A549 (cell line): ENCODE results near the gene ZNHIT2. TPM values are rescaled to one million over a fixed set of nuclear protein-coding genes. Genes with fewer than 3 reads are reported as not detected.

ENCODE experiments used
- ATAC-seq, 2 experiments: fragments of 200-7000 bp in 1 of 2; fragments of >200 bp in 1 of 2; cut with Nextera tagmentation in 1 of 2; cut with Tn5 transposase in 1 of 2; 3 replicates each; pipeline versions ENCODE4 v1.8.0 to v1.9.1; 2018 to 2020; ENCODE audit warnings: mild to moderate bottlenecking in 1 of 2, moderate library complexity in 1 of 2
- CTCF ChIA-PET: fragments of 300-600 bp; sonication (Branson Sonifier 250); formaldehyde crosslinking; extraction: SDS; loops from one replicate; lab custom pipeline; 2021; ENCODE audit warnings: antibody characterized with exemption, inconsistent platforms; lab: Yijun Ruan, JAX
- POLR2A ChIA-PET: fragments of 350-600 bp; formaldehyde crosslinking; extraction: SDS; loops from one replicate; lab custom pipeline; 2021; ENCODE audit warnings: antibody characterized with exemption, inconsistent platforms; lab: Yijun Ruan, JAX
- DNase-seq, 2 experiments: peaks; one replicate each; pipeline versions ENCODE4 v3.0.0 to v3.0.0-alpha.2; 2011 to 2016; ENCODE audit warnings: low read depth in 1 of 2, low spot score in 1 of 2
- FAIRE-seq: peaks from 2 replicates; lab custom pipeline; 2011; peaks lifted over from hg19 to GRCh38; lab: Jason Lieb, UNC
- H3K27ac ChIP-seq, 2 experiments: fragments of >200 bp; sonication (Bioruptor Twin); formaldehyde crosslinking; 3 replicates each; pipeline ENCODE4 v1.5.1; 2016 to 2017
- H3K4me1 ChIP-seq: fragments of >200 bp; sonication (Bioruptor Twin); formaldehyde crosslinking; 3 replicates; pipeline ENCODE4 v1.6.1; 2016
- H3K4me2 ChIP-seq: fragments of >200 bp; sonication (Bioruptor Twin); formaldehyde crosslinking; 3 replicates; pipeline ENCODE4 v1.6.1; 2016
- H3K4me3 ChIP-seq: fragments of >200 bp; sonication (Bioruptor Twin); formaldehyde crosslinking; 3 replicates; pipeline ENCODE4 v1.5.1; 2016
- H3K9me3 ChIP-seq: fragments of >200 bp; sonication (Bioruptor Twin); formaldehyde crosslinking; 3 replicates; pipeline ENCODE4 v1.6.1; 2016
- BCL3 ChIP-seq: fragments of >200 bp; sonication (Bioruptor Twin); formaldehyde crosslinking; IDR thresholded peaks from 3 replicates; pipeline ENCODE4 v1.6.1; 2016
- BHLHE40 ChIP-seq: IDR thresholded peaks from 2 replicates; pipeline ENCODE4 v1.6.1; 2012; ENCODE audit warnings: low read depth, low read length, inconsistent platforms
- CEBPB ChIP-seq, 2 experiments: fragments of >200 bp in 1 of 2; sonication (Bioruptor Twin) in 1 of 2; formaldehyde crosslinking in 1 of 2; IDR thresholded peaks; 2 replicates each; pipeline ENCODE4 v1.6.1; 2012 to 2016
- CHD2 ChIP-seq: fragments of 150-350 bp; IDR thresholded peaks from 2 replicates; pipeline ENCODE4 v1.6.1; 2014; ENCODE audit warnings: low read length; ENCODE audit not compliant: partially characterized antibody
- CHD4 ChIP-seq: fragments of 200-600 bp; sonication (generic); IDR thresholded peaks from 2 replicates; pipeline ENCODE4 v1.6.1; 2016; ENCODE audit warnings: antibody characterized with exemption, mild to moderate bottlenecking, borderline replicate concordance
- E2F6 ChIP-seq: IDR thresholded peaks from 2 replicates; pipeline ENCODE4 v1.6.1; 2012; ENCODE audit warnings: low read depth, borderline replicate concordance
- EHMT2 ChIP-seq: fragments of 200-600 bp; sonication (generic); IDR thresholded peaks from 2 replicates; pipeline ENCODE4 v1.6.1; 2016; ENCODE audit warnings: antibody characterized with exemption, low read depth, mild to moderate bottlenecking, moderate library complexity
- ELK1 ChIP-seq: fragments of 150-350 bp; IDR thresholded peaks from 2 replicates; pipeline ENCODE4 v1.6.1; 2014; ENCODE audit warnings: low read depth, mild to moderate bottlenecking, low read length
- EP300 ChIP-seq, 2 experiments: fragments of >200 bp; sonication (Bioruptor Twin); formaldehyde crosslinking; IDR thresholded peaks; 2 replicates in 1 of 2; 3 replicates in 1 of 2; pipeline ENCODE4 v1.6.1; 2016 to 2017
- ESRRA ChIP-seq: fragments of 150-350 bp; IDR thresholded peaks from 2 replicates; pipeline ENCODE4 v1.6.1; 2014; ENCODE audit warnings: mild to moderate bottlenecking, low read length, borderline replicate concordance
- FOSL2 ChIP-seq, 2 experiments: fragments of 450-650 bp in 1 of 2; fragments of >200 bp in 1 of 2; sonication (Bioruptor Twin) in 1 of 2; formaldehyde crosslinking; IDR thresholded peaks; 2 replicates each; pipeline versions ENCODE4 v1.5.0 to v1.6.1; 2016 to 2020; ENCODE audit warnings: mild to moderate bottlenecking in 1 of 2, moderate library complexity in 1 of 2
- HEYL ChIP-seq: fragments of 250-450 bp; sonication (Bioruptor Pico); IDR thresholded peaks from 2 replicates; pipeline ENCODE4 v1.8.0; 2021; ENCODE audit warnings: mild to moderate bottlenecking, moderate library complexity
- HMGXB4 ChIP-seq: fragments of 250-450 bp; sonication (Bioruptor Pico); IDR thresholded peaks from 2 replicates; pipeline ENCODE4 v1.5.0; 2021; ENCODE audit warnings: mild to moderate bottlenecking, moderate library complexity, borderline replicate concordance
- HOXB5 ChIP-seq: fragments of 250-450 bp; sonication (Bioruptor Pico); IDR thresholded peaks from 2 replicates; pipeline ENCODE4 v1.5.0; 2020; ENCODE audit warnings: mild to moderate bottlenecking, moderate library complexity
- JUN ChIP-seq, 2 experiments: fragments of >200 bp; sonication (Bioruptor Twin); formaldehyde crosslinking; IDR thresholded peaks; 2 replicates in 1 of 2; 3 replicates in 1 of 2; pipeline ENCODE4 v1.6.1; 2016 to 2017
- JUNB ChIP-seq: fragments of >200 bp; sonication (Bioruptor Twin); formaldehyde crosslinking; IDR thresholded peaks from 2 replicates; pipeline ENCODE4 v1.6.1; 2016
- KDM5A ChIP-seq: fragments of 200-600 bp; sonication (generic); IDR thresholded peaks from 2 replicates; pipeline ENCODE4 v1.6.1; 2016; ENCODE audit warnings: antibody characterized with exemption, mild to moderate bottlenecking
- MAFK ChIP-seq: fragments of 450-650 bp; IDR thresholded peaks from 2 replicates; pipeline ENCODE4 v1.6.1; 2014; ENCODE audit not compliant: partially characterized antibody
- MAX ChIP-seq: IDR thresholded peaks from 2 replicates; pipeline ENCODE4 v1.6.1; 2012
- MAZ ChIP-seq: fragments of 150-350 bp; IDR thresholded peaks from 2 replicates; pipeline ENCODE4 v1.6.1; 2014; ENCODE audit warnings: antibody characterized with exemption, low read depth, low read length, borderline replicate concordance
- NFE2L2 ChIP-seq: fragments of 150-350 bp; conservative IDR thresholded peaks from 2 replicates; pipeline ENCODE4 v1.6.1; 2014; ENCODE audit warnings: low read length
- NR3C1 ChIP-seq: fragments of >200 bp; sonication (Bioruptor Twin); formaldehyde crosslinking; IDR thresholded peaks from 3 replicates; pipeline ENCODE4 v1.6.1; 2017
- PBX3 ChIP-seq: IDR thresholded peaks from 2 replicates; pipeline ENCODE4 v1.6.1; 2012
- POLR2A ChIP-seq: IDR thresholded peaks from 2 replicates; pipeline ENCODE4 v1.6.1; 2012; ENCODE audit warnings: mild to moderate bottlenecking, low read length
- RCOR1 ChIP-seq: fragments of 150-350 bp; IDR thresholded peaks from 2 replicates; pipeline ENCODE4 v1.6.1; 2014; ENCODE audit warnings: antibody characterized with exemption, low read length, low read depth
- REST ChIP-seq: fragments of 200-600 bp; sonication (generic); IDR thresholded peaks from 2 replicates; pipeline ENCODE4 v1.6.1; 2016; ENCODE audit warnings: antibody characterized with exemption, mild to moderate bottlenecking, moderate library complexity
- RNF2 ChIP-seq: fragments of 200-600 bp; sonication (generic); IDR thresholded peaks from 2 replicates; pipeline ENCODE4 v1.6.1; 2016; ENCODE audit warnings: low read depth, mild to moderate bottlenecking, antibody characterized with exemption, moderate library complexity, borderline replicate concordance
- SMC3 ChIP-seq: fragments of >200 bp; sonication (Bioruptor Twin); formaldehyde crosslinking; IDR thresholded peaks from 3 replicates; pipeline ENCODE4 v1.6.1; 2018; ENCODE audit warnings: inconsistent platforms
- ZSCAN20 ChIP-seq: fragments of 250-450 bp; sonication (Bioruptor Pico); IDR thresholded peaks from 2 replicates; pipeline ENCODE4 v1.8.0; 2022; ENCODE audit warnings: mild to moderate bottlenecking, moderate library complexity
- WGBS: methylation state at CpG from one replicate; pipeline ENCODE4 v1.1.6; 2017; ENCODE audit errors: missing lambda C conversion rate; 5-methylcytosine and 5-hydroxymethylcytosine counted together
- polyA plus RNA-seq, 4 experiments: library from polyadenylated mRNA; depleted of rRNA in 3 of 4; stranded (reverse); fragments of >200 nt; fragmentation: RNase III in 1 of 4; extraction: RNeasy Plus Mini Kit Qiagen cat#74134 plus additional on column Dnase treatment in 1 of 4; gene quantifications; 2 replicates in 3 of 4; 3 replicates in 1 of 4; pipeline ENCODE4 v1.2.3, GENCODE V29; 2011 to 2017

Gene ZNHIT2
- polyA plus RNA-seq, 2 of the 4 experiments (the other 2 are of a cell fraction), result 5.5 to 13.5 TPM

- H3K9me3 ChIP-seq, result no peaks in the 10 kb centered on the region
- FAIRE-seq (no peak), ATAC-seq (no peak), DNase-seq (no peak)
- H3K4me3 ChIP-seq, result no peak overlapping the region
- ChIA-PET CTCF (interaction anchor here (0.9 to 6.2 kb wide), 7 partner anchors 8 to 162 kb away, joined by 3 to 42 read pairs (median 4); partner anchors contain the start of genes ARL2, FAU and MRPL49), POLR2A (no interaction called here)
- no peak for TF ChIP-seq CEBPB (IDR thresholded peaks at IDR 0.05)
- TF ChIP-seq RNF2, result no peak
- TF ChIP-seq REST, result no peak
- no peak for TF ChIP-seq ESRRA
- TF ChIP-seq KDM5A, result no peak
- no peak for TF ChIP-seq PBX3
- TF ChIP-seq RCOR1, result no peak
- TF ChIP-seq FOSL2 (IDR thresholded peaks at IDR 0.05), result no peak
- no peak for TF ChIP-seq FOSL2 (CRISPR knock-in tag; IDR thresholded peaks at IDR 0.05)
- no peak for TF ChIP-seq BHLHE40
- TF ChIP-seq HEYL, result no peak
- no peak for TF ChIP-seq CHD4
- TF ChIP-seq ZSCAN20 (CRISPR knock-in tag), result no peak
- TF ChIP-seq MAZ, result no peak
- no peak for TF ChIP-seq JUN (IDR thresholded peaks at IDR 0.05)
- TF ChIP-seq MAX, result no peak
- no peak for TF ChIP-seq EHMT2
- no peak for TF ChIP-seq BCL3
- TF ChIP-seq SMC3, result no peak
- TF ChIP-seq POLR2A, result no peak
- TF ChIP-seq, all 56 proteins: peak for 0
- 88% methylated on average over 6 of the region's 6 CpGs for WGBS
- Histone ChIP-seq H3K4me2 (no peak overlapping the region), H3K4me1 (peaks cover 31% of the 10 kb centered on the region; the same call in 2 of the 3 replicates), H3K27ac (no peak overlapping the region)
These were observed 3.7 kb downstream of the ZNHIT2 start for GRCh38 chr11:65113839-65114238.

GRCh38 chr11:65113361-65113756, 4.1 kb downstream of the ZNHIT2 start:
- ATAC-seq, result no peak
- H3K4me1 ChIP-seq, result peaks cover 31% of the 10 kb centered on the region; the same call in 2 of the 3 replicates
- H3K4me2 ChIP-seq, result peak overlapping the region; percentile 100
- ChIA-PET CTCF (interaction anchor here (0.5 to 6.6 kb wide), 18 partner anchors 7 to 265 kb away, joined by 3 to 153 read pairs (median 8); partner anchors contain the start of genes ARL2, CAPN1, FAU and MRPL49), POLR2A (interaction anchor here (1.0 to 3.4 kb wide), 5 partner anchors 8 to 22 kb away, joined by 3 to 24 read pairs (median 3); partner anchors contain the start of genes FAU and MRPL49)
- H3K9me3 ChIP-seq, result no peaks in the 10 kb centered on the region
- no peak overlapping the region for H3K27ac ChIP-seq
- WGBS, result 79% methylated on average over 14 of the region's 14 CpGs
- no peak overlapping the region for H3K4me3 ChIP-seq
- FAIRE-seq, result no peak
- DNase-seq, result no peak
- TF ChIP-seq CEBPB (IDR thresholded peaks at IDR 0.05), result no peak
- TF ChIP-seq ELK1, result no peak
- no peak for TF ChIP-seq EHMT2
- TF ChIP-seq JUNB, result no peak
- TF ChIP-seq CHD2, result no peak
- TF ChIP-seq NR3C1, result no peak
- TF ChIP-seq MAFK, result no peak
- no peak for TF ChIP-seq SMC3
- TF ChIP-seq EP300 (IDR thresholded peaks at IDR 0.05), result no peak
- no peak for TF ChIP-seq NFE2L2
- TF ChIP-seq HOXB5 (CRISPR knock-in tag), result no peak
- TF ChIP-seq HMGXB4 (CRISPR knock-in tag), result no peak
- no peak for TF ChIP-seq HEYL
- TF ChIP-seq E2F6, result no peak
